NB4 (cell line): ENCODE results near the gene SEPTIN12.

ENCODE experiments used
- DNase-seq: peaks from one replicate; pipeline ENCODE4 v3.0.0; 2010; ENCODE audit warnings: low read depth
- H3K4me3 ChIP-seq: one replicate; pipeline ENCODE4 v1.5.1; 2011; ENCODE audit warnings: mild to moderate bottlenecking, low read depth, low read length, moderate library complexity
- MAX ChIP-seq: IDR thresholded peaks from 2 replicates; pipeline ENCODE4 v1.6.1; 2011; ENCODE audit warnings: low read depth, low read length
- MYC ChIP-seq: IDR thresholded peaks from 2 replicates; pipeline ENCODE4 v1.6.1; 2011; ENCODE audit warnings: low read depth, low read length
- POLR2A ChIP-seq: IDR thresholded peaks from 2 replicates; pipeline ENCODE4 v1.6.1; 2011; ENCODE audit warnings: mild to moderate bottlenecking; ENCODE audit not compliant: insufficient read length; ENCODE audit errors: extremely low read depth
- TF ChIP-seq, protein P1 (sequence below): IDR thresholded peaks from one replicate; pipeline ENCODE4 v1.5.1; 2012; ENCODE audit warnings: low read depth, low read length

SEPTIN12 gene

DNA sequence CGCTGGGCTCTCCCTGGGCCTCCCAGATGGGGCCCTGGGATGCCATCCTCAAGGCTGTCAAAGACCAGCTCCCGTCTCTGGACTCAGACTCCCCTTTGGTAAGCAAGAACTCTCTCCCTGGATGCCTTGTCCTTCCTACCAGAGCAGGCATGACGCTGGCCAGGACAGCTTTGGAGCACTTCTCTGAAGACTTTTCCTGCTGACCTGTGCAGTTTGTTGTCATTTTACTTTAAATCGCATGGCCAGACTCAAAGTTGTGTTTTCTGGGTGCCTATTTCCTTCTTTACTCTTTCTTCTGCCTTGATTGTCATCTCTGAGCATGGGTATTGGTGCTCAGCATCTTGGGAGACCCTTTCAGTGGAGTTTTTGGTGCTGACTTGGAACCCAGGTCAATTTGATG lies 51.6 kb downstream of the SEPTIN12 start:
- no peak for DNase-seq
- H3K4me3 ChIP-seq = no peak overlapping the region
- TF ChIP-seq, protein P1, sequence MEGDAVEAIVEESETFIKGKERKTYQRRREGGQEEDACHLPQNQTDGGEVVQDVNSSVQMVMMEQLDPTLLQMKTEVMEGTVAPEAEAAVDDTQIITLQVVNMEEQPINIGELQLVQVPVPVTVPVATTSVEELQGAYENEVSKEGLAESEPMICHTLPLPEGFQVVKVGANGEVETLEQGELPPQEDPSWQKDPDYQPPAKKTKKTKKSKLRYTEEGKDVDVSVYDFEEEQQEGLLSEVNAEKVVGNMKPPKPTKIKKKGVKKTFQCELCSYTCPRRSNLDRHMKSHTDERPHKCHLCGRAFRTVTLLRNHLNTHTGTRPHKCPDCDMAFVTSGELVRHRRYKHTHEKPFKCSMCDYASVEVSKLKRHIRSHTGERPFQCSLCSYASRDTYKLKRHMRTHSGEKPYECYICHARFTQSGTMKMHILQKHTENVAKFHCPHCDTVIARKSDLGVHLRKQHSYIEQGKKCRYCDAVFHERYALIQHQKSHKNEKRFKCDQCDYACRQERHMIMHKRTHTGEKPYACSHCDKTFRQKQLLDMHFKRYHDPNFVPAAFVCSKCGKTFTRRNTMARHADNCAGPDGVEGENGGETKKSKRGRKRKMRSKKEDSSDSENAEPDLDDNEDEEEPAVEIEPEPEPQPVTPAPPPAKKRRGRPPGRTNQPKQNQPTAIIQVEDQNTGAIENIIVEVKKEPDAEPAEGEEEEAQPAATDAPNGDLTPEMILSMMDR = no peak
- TF ChIP-seq MAX (no peak), POLR2A (no peak), MYC (no peak)

- TF ChIP-seq, protein P1 = no peak
- TF ChIP-seq MYC = peak; percentile 68
- peak; percentile 71 for TF ChIP-seq MAX
- peak; percentile 48 for TF ChIP-seq POLR2A
- peak; percentile 87 for DNase-seq
- H3K4me3 ChIP-seq = peak overlapping the region; percentile 77
Observed at GRCh38 chr16:4734730-4735535, 53.2 kb downstream of the SEPTIN12 start.

- peak; percentile 96 for DNase-seq
- TF ChIP-seq, protein P1 = no peak
- TF ChIP-seq MYC = peak; percentile 81
- peak; percentile 76 for TF ChIP-seq MAX
- peak; percentile 58 for TF ChIP-seq POLR2A
- H3K4me3 ChIP-seq = peak within 1 kb of the TSS; percentile 77
Observed at GRCh38 chr16:4734063-4734729, 53.9 kb downstream of the SEPTIN12 start, which contains the start of the genes ANKS3 and DNAAF8. Gene ANKS3 (minus strand): TSS chr16:4734271. CDS start chr16:4730149, 4,122 bp downstream. Gene DNAAF8 (plus strand): TSS chr16:4734537. CDS start chr16:4736515, 1,978 bp downstream.

GRCh38 chr16:4733747-4734062 lies 54.4 kb downstream of the SEPTIN12 start:
- TF ChIP-seq, protein P1 = no peak
- TF ChIP-seq MAX (no peak), MYC (no peak), POLR2A (no peak)
- peak overlapping the region; percentile 77 for H3K4me3 ChIP-seq
- DNase-seq = no peak

GRCh38 chr16:4733211-4733742 lies 54.9 kb downstream of the SEPTIN12 start:
- TF ChIP-seq, protein P1 = no peak
- TF ChIP-seq MYC (no peak), MAX (no peak), POLR2A (no peak)
- no peak for DNase-seq
- peak overlapping the region; percentile 77 for H3K4me3 ChIP-seq
